Measurements from ENCODE around the gene ATG13.
A peak's percentile ranks its signal among the peaks of the same experiment; 100 is the strongest.

ATG13 gene

GRCh38 chr11:46658259-46658658 is 40.9 kb downstream of the ATG13 start:
- Histone ChIP-seq H3K4me2 (ENCODE audit: low read length, poor library complexity, severe bottlenecking) (no peak overlapping the region), H2BK15ac (ENCODE audit: low read depth, poor library complexity, severe bottlenecking) (no peak overlapping the region), H3K36me3 (ENCODE audit: control insufficient read depth in 1 of 2, insufficient read depth in 2 of 2, low read depth in 1 of 2, low read length in 2 of 2) (peaks cover 44 to 69% of the 10 kb centered on the region in 2 experiments), H2AFZ (ENCODE audit: low read depth, low read length) (no peak overlapping the region), H2BK12ac (ENCODE audit: low read length in 2 of 2) (no peak overlapping the region), H3K18ac (ENCODE audit: low read depth in 1 of 2, low read length in 2 of 2) (no peak overlapping the region), H3K79me1 (replicated peaks; ENCODE audit: low read length, poor library complexity, severe bottlenecking) (peaks cover 1% of the 10 kb centered on the region), H3K9me3 (ENCODE audit: control insufficient read depth, low read length) (no peaks in the 10 kb centered on the region), H2BK5ac (ENCODE audit: low read depth, low read length, poor library complexity, severe bottlenecking) (no peak overlapping the region), H4K8ac (ENCODE audit: low read length) (no peak overlapping the region), H2BK120ac (ENCODE audit: low read depth, low read length) (no peak overlapping the region), H3K23ac (ENCODE audit: low read length in 2 of 2) (no peak overlapping the region), H3K14ac (ENCODE audit: low read length in 2 of 2) (no peak overlapping the region), H3K27me3 (ENCODE audit: control insufficient read depth in 1 of 2, insufficient read depth in 1 of 2, low read length in 2 of 2) (no peaks in the 10 kb centered on the region), H3K4ac (ENCODE audit: low read depth in 1 of 2, low read length in 2 of 2) (no peak overlapping the region), H3K9ac (ENCODE audit: low read length) (peak overlapping the region; percentile 69), H2AK5ac (ENCODE audit: low read length, severe bottlenecking) (no peak overlapping the region), H3K4me1 (ENCODE audit: control insufficient read depth, insufficient read depth, low read depth, low read length) (peaks cover 3% of the 10 kb centered on the region), H4K91ac (ENCODE audit: low read length) (no peak overlapping the region), H3K4me3 (ENCODE audit: insufficient read depth in 1 of 2, low read depth in 1 of 2, low read length in 2 of 2) (no peak overlapping the region), H3K27ac (ENCODE audit: low read length, poor library complexity, severe bottlenecking) (no peak overlapping the region)
- peak; percentile 67 for DNase-seq
- 98% methylated on average over 4 of the region's 4 CpGs for WGBS

- Histone ChIP-seq H3K4me3 (ENCODE audit: insufficient read depth in 1 of 2, low read depth in 1 of 2, low read length in 2 of 2) (no peak overlapping the region), H3K4me1 (ENCODE audit: control insufficient read depth, insufficient read depth, low read depth, low read length) (peaks cover 3% of the 10 kb centered on the region), H3K14ac (ENCODE audit: low read length in 2 of 2) (no peak overlapping the region), H2BK120ac (ENCODE audit: low read depth, low read length) (no peak overlapping the region), H3K36me3 (ENCODE audit: control insufficient read depth in 1 of 2, insufficient read depth in 2 of 2, low read depth in 1 of 2, low read length in 2 of 2) (peaks cover 44 to 72% of the 10 kb centered on the region in 2 experiments), H3K9ac (ENCODE audit: low read length) (peak overlapping the region; percentile 13), H3K9me3 (ENCODE audit: control insufficient read depth, low read length) (no peaks in the 10 kb centered on the region), H4K91ac (ENCODE audit: low read length) (no peak overlapping the region), H3K27me3 (ENCODE audit: control insufficient read depth in 1 of 2, insufficient read depth in 1 of 2, low read length in 2 of 2) (no peaks in the 10 kb centered on the region), H3K18ac (ENCODE audit: low read depth in 1 of 2, low read length in 2 of 2) (no peak overlapping the region), H4K8ac (ENCODE audit: low read length) (no peak overlapping the region), H2BK15ac (ENCODE audit: low read depth, poor library complexity, severe bottlenecking) (no peak overlapping the region), H3K23ac (ENCODE audit: low read length in 2 of 2) (no peak overlapping the region), H2BK12ac (ENCODE audit: low read length in 2 of 2) (no peak overlapping the region), H3K79me1 (replicated peaks; ENCODE audit: low read length, poor library complexity, severe bottlenecking) (peaks cover 4% of the 10 kb centered on the region), H3K27ac (ENCODE audit: low read length, poor library complexity, severe bottlenecking) (peak overlapping the region; percentile 74), H2AK5ac (ENCODE audit: low read length, severe bottlenecking) (no peak overlapping the region), H2AFZ (ENCODE audit: low read depth, low read length) (no peak overlapping the region), H2BK5ac (ENCODE audit: low read depth, low read length, poor library complexity, severe bottlenecking) (no peak overlapping the region), H3K4me2 (ENCODE audit: low read length, poor library complexity, severe bottlenecking) (no peak overlapping the region), H3K4ac (ENCODE audit: low read depth in 1 of 2, low read length in 2 of 2) (no peak overlapping the region)
- 100% methylated on average over 1 of the region's 1 CpG for WGBS
- peak; percentile 78 for DNase-seq
These were observed 42.6 kb downstream of the ATG13 start for GRCh38 chr11:46659908-46660307.

GRCh38 chr11:46661836-46662235 is 44.5 kb downstream of the ATG13 start:
- no peak overlapping the region for H2AFZ ChIP-seq (ENCODE audit: low read depth, low read length)
- no peak overlapping the region for H3K9ac ChIP-seq (ENCODE audit: low read length)
- H3K9me3 ChIP-seq (ENCODE audit: control insufficient read depth, low read length) = no peaks in the 10 kb centered on the region
- H3K18ac ChIP-seq (ENCODE audit: low read depth in 1 of 2, low read length in 2 of 2) = no peak overlapping the region
- no peak overlapping the region for H3K4me2 ChIP-seq (ENCODE audit: low read length, poor library complexity, severe bottlenecking)
- no peak overlapping the region for H2BK12ac ChIP-seq (ENCODE audit: low read length in 2 of 2)
- H3K23ac ChIP-seq (ENCODE audit: low read length in 2 of 2) = no peak overlapping the region
- H3K4ac ChIP-seq (ENCODE audit: low read depth in 1 of 2, low read length in 2 of 2) = no peak overlapping the region
- H2BK15ac ChIP-seq (ENCODE audit: low read depth, poor library complexity, severe bottlenecking) = no peak overlapping the region
- H2AK5ac ChIP-seq (ENCODE audit: low read length, severe bottlenecking) = no peak overlapping the region
- no peak overlapping the region for H4K91ac ChIP-seq (ENCODE audit: low read length)
- H3K27me3 ChIP-seq (ENCODE audit: control insufficient read depth in 1 of 2, insufficient read depth in 1 of 2, low read length in 2 of 2) = no peaks in the 10 kb centered on the region
- no peak for DNase-seq
- H2BK5ac ChIP-seq (ENCODE audit: low read depth, low read length, poor library complexity, severe bottlenecking) = no peak overlapping the region
- H4K8ac ChIP-seq (ENCODE audit: low read length) = no peak overlapping the region
- H2BK120ac ChIP-seq (ENCODE audit: low read depth, low read length) = no peak overlapping the region
- H3K4me3 ChIP-seq (ENCODE audit: insufficient read depth in 1 of 2, low read depth in 1 of 2, low read length in 2 of 2) = no peak overlapping the region
- peaks cover 5% of the 10 kb centered on the region for H3K4me1 ChIP-seq (ENCODE audit: control insufficient read depth, insufficient read depth, low read depth, low read length)
- peaks cover 5% of the 10 kb centered on the region for H3K79me1 ChIP-seq (replicated peaks; ENCODE audit: low read length, poor library complexity, severe bottlenecking)
- H3K14ac ChIP-seq (ENCODE audit: low read length in 2 of 2) = no peak overlapping the region
- peaks cover 49 to 75% of the 10 kb centered on the region in 2 experiments for H3K36me3 ChIP-seq (ENCODE audit: control insufficient read depth in 1 of 2, insufficient read depth in 2 of 2, low read depth in 1 of 2, low read length in 2 of 2)
- H3K27ac ChIP-seq (ENCODE audit: low read length, poor library complexity, severe bottlenecking) = no peak overlapping the region

- Histone ChIP-seq H3K14ac (ENCODE audit: low read length in 2 of 2) (no peak overlapping the region), H2BK12ac (ENCODE audit: low read length in 2 of 2) (no peak overlapping the region), H4K8ac (ENCODE audit: low read length) (no peak overlapping the region), H3K9ac (ENCODE audit: low read length) (no peak overlapping the region), H3K27me3 (ENCODE audit: control insufficient read depth in 1 of 2, insufficient read depth in 1 of 2, low read length in 2 of 2) (no peaks in the 10 kb centered on the region), H3K23ac (ENCODE audit: low read length in 2 of 2) (no peak overlapping the region), H3K18ac (ENCODE audit: low read depth in 1 of 2, low read length in 2 of 2) (no peak overlapping the region), H3K4me3 (ENCODE audit: insufficient read depth in 1 of 2, low read depth in 1 of 2, low read length in 2 of 2) (no peak overlapping the region), H3K4me2 (ENCODE audit: low read length, poor library complexity, severe bottlenecking) (no peak overlapping the region), H3K4me1 (ENCODE audit: control insufficient read depth, insufficient read depth, low read depth, low read length) (peaks cover 5% of the 10 kb centered on the region), H2BK15ac (ENCODE audit: low read depth, poor library complexity, severe bottlenecking) (no peak overlapping the region), H2BK5ac (ENCODE audit: low read depth, low read length, poor library complexity, severe bottlenecking) (no peak overlapping the region), H3K36me3 (ENCODE audit: control insufficient read depth in 1 of 2, insufficient read depth in 2 of 2, low read depth in 1 of 2, low read length in 2 of 2) (peaks cover 52 to 74% of the 10 kb centered on the region in 2 experiments), H3K79me1 (replicated peaks; ENCODE audit: low read length, poor library complexity, severe bottlenecking) (peaks cover 5% of the 10 kb centered on the region), H2BK120ac (ENCODE audit: low read depth, low read length) (no peak overlapping the region), H2AK5ac (ENCODE audit: low read length, severe bottlenecking) (no peak overlapping the region), H3K9me3 (ENCODE audit: control insufficient read depth, low read length) (no peaks in the 10 kb centered on the region), H3K27ac (ENCODE audit: low read length, poor library complexity, severe bottlenecking) (no peak overlapping the region), H4K91ac (ENCODE audit: low read length) (no peak overlapping the region), H3K4ac (ENCODE audit: low read depth in 1 of 2, low read length in 2 of 2) (no peak overlapping the region), H2AFZ (ENCODE audit: low read depth, low read length) (no peak overlapping the region)
- DNase-seq = no peak
These were observed 45.0 kb downstream of the ATG13 start for GRCh38 chr11:46662366-46662765.
